GM19351 (cell line): Measurements from ENCODE around the gene TASOR2.

Experiments used
- ATAC-seq: cut with Tn5 transposase; IDR thresholded peaks from one replicate; pipeline ENCODE4 v1.9.1; 2021; ENCODE audit warnings: mild to moderate bottlenecking, moderate library complexity; ENCODE audit not compliant: unreplicated experiment

TASOR2 gene

DNA sequence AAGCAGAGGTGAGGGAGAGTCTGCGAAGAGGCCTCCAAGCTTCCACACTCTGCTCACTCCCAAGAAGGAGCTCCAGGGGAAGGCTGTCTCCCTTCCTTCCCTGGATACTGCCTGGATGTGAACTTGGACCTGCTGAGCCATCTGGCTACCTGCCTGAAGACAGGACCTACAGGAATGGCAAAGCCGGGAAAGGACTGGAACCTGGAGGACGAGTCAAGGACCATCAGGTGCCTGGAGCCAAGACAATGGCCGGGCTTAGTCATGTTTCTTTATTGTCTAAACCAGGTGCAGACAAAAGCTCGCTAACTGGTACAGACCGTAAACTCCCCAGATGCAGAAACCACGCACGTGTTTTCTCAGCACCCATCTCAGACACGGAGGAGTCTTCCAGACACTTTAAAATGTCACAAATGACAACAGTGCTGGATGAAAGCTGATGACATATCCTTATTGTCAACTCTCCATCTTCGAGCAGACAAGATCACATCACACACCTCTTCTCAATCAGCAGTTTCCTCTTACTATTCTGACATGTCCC is 30.4 kb upstream of the TASOR2 start:
- no peak for ATAC-seq

DNA sequence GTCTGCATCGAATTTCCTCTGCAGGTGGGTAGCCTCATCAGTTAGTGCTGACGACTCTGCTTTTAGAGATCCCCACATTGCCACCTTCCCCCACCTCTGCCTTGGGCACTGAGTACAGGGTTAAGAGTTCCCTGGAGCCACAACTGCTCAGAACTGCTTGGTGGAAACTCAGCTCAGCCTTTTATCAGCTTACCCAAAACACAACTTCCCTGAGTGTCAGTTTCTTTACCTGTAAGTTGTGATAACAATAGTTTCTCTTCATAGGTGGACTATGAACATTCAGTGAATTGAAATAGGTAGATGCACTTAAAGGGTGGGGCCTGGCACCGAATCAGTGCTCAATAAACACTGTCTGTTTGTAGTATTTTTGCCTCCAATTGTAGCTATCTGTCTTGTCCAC is 29.5 kb upstream of the TASOR2 start:
- ATAC-seq = no peak

DNA sequence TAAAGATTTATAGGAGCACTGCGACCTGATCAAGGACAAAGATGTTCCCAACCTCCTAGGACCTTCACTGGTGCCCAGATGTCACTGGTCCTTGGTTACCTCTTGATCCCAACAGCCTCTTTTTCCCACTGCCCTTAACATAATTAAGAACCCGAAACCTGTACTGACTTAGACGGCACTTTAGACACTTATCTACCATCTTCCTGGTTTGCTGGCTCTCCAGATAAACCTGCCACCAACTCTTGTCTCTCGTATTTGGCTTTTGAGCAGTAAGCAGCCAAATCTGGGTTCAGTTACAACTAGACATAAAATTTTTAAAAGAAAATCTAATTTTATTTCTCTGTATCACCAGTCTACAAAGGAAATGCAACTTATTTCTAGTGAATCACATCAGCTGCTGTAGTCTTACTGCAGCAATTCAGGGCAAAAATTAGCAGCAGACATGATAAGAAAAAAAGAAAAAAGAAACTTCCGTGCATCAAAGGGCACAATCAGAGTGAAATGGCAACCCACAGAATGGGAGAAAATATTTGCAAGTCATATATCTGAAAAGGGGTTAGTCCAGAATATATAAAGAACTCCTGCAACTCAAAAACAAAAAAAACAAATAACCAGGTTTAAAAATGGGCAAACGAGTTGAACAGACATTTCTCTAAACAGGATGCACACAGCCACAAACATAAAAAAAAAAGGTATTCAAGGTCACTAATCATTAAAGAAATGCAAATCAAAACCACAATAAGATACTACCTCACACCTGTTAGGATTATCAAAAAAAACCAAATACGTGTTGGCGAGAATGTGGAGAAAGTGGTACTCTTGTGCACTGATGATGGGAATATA is 27.7 kb upstream of the TASOR2 start:
- no peak for ATAC-seq

DNA sequence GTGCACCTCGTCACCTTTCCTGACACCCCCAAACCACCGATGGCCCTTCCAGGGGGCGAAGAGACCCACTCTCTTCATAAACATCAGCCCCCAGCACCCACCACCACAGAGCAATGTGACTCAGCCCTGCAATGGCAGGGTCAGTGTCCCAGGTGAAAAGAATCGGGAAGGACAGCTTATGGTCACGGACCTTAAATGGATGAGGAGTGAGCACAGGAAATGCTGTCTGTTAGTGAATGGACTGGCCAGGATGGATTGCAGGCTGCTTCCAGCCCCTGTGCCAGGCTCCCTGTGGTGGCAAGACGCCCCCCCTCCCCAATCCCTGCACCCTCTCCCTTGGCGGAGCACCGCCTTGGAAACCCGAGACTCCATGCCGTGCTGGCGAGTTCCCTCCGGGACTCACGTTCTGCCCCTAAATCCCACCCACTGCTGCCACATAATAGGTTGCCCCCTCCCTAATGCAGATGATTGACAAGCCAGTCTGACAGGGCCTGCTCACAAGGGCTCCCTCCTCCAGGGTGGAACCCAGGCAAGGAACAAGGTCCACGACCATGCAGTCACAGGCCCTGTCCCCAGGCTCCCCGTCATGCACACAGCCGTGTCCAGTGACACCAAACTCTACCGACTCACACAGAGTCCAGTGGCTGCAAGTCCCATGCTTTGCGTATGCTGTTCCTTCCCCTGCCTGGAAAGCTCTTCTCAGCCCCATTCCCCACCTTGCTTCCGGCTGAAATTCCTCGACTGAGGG is 25.6 kb upstream of the TASOR2 start:
- ATAC-seq = no peak

DNA sequence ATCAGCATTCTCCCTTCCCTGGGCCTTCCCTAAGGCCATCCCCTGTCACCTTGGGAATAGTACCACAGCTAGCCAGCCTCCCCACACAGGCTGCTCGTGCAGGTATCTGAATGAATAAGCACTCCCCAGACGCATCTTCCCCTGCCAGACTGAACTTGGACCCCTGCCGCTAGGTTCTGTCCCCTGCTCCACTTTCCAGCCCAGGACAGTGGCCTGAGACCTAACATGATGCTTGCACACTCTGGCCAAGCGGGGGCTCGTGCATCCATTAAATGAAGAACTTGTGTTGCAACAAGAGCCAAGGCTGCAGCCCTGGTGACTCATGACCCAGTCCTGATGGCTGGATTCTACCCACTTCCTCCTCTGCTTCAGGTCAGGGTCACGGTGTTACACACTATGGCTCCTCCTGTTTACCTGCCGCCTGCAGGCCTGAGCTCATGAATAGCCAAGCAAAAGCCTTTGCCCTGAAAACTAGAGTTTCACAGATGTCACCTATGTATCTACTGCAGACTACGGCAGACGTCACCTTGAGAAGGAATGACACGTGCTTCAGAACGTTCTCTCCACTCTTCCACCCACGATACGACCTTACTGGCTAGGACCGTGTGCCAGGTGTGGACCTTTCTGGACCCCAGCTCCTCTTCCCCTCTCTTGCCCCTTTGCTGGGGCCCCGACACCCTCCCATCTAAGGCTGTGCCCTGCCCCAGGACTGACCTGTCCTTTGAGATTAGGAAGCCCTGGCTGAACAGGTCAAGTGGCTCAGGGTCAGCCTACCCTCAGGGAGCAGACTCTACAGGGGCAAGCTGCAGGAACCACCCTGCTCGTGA is 24.7 kb upstream of the TASOR2 start:
- peak; percentile 83 for ATAC-seq

DNA sequence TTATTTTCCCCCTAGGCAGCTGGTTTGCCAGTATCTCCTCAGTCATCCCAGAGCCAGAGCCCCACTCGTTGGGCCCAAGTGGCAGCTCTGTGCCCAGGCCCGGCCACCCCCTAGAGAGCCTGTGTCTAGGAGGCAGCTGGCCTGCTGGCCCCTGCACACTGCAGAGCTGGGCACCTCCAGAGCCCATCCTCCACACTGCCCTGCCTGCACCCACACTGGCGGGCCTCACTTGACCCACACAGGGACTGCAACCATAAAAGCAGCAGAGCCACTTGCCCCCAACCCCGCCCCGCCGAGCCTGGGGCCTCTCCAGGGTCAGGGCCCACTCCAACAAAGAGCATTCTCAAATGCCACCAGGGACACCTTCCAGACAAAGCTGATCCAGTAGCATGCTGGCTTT is 23.6 kb upstream of the TASOR2 start:
- ATAC-seq = no peak

DNA sequence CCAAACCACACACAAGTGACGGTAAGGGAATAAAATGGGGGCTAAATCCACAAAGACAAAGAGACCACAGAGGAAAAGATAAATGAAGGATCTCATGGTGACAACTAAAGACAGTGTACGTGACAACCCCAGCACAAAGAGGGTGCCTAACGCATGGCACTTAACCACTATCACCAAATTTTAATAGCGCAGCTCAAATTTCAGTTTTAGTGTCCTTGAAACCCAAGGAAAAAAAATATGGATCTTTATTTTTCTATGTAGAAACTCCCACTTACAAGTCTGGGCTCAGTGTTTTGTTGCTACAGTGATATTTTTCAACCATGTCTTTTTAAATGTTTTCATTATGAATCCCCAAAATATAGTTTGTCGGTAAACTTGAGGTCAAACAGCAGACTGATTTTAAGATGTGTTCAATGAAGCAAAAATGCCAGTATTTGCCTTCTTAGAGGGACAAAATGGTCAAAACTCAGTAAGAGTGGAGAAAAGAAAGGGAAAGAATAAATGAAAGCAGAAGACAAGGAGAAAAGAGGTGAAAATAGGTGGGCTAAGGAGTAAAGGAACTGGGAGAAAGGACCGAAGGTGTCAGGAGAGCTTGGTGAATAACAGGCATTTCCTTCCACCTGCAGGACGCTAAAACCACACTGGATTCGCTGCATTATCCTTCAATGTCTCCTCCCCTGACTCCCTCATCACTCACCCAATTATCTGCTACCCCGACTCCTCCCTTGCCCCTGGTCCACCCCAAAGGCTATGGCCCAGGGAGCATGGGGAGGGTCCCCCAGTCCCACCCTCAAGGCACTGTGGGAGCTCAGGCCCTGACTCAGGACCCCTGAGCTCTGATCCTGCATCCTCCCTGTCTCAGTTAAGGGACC is 21.7 kb upstream of the TASOR2 start:
- ATAC-seq = no peak

DNA sequence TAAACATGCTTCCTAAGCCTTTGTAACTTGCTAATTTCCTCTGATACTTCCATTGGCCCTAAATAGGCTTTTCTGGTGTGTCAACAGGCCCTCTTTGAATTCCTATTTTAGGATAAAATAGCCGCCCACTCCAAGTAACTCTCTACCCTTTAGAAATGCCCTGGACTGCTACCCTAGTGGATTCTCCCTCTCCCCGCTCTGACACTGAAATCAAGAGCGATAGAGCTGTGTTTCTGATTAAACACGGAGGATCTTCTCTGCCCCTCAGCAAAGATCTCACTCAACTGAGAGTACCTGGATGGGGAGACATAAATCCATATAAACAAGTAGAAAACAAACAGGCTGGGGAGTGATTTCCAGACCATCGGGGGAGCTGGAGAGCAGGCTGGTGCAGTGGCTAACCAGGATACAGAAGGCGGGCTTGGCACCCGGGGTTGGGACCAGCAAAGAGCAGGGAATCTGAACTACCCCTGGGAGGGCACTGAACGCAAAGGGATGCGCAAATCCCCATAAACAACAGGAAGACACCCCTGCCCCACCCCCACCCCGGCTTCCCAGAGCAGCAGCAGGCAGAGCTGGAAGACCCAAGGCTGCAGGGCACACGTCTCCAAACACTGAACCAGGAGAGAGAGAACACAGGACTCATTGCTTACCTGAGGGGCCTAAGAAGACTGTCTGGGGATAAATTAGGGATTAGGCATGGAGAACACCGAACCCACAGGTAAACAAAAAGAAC is 20.8 kb upstream of the TASOR2 start:
- no peak for ATAC-seq

DNA sequence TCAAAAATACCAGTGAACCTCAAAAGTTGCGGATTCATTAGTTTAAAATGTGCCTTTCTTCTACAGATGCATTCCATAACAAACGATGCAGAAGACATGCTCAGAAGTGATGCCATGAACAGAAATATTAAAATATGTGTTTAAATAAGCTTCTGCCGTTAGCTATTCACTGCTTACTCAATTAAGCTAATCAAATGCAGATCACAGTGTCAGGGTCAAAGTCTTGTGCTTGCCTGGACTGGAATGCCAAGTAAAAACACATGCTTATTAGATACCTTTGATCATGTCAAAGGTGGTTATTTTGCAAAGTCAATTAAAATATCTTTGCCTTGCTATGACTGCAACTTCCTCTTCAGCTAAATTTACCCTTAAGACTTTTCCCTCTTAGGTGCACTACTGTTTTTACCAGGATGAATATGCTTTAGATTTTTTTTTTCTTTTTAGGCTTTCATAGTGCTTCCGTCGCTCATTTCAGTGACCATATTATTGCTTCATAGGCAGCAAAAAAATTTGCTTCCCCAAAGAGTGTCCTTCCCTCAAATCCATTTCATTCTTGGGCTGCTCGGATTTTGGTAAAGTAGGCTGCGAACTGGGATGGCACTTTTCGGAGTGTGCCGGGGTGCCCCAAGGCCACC is 19.1 kb upstream of the TASOR2 start:
- ATAC-seq = peak; percentile 16

DNA sequence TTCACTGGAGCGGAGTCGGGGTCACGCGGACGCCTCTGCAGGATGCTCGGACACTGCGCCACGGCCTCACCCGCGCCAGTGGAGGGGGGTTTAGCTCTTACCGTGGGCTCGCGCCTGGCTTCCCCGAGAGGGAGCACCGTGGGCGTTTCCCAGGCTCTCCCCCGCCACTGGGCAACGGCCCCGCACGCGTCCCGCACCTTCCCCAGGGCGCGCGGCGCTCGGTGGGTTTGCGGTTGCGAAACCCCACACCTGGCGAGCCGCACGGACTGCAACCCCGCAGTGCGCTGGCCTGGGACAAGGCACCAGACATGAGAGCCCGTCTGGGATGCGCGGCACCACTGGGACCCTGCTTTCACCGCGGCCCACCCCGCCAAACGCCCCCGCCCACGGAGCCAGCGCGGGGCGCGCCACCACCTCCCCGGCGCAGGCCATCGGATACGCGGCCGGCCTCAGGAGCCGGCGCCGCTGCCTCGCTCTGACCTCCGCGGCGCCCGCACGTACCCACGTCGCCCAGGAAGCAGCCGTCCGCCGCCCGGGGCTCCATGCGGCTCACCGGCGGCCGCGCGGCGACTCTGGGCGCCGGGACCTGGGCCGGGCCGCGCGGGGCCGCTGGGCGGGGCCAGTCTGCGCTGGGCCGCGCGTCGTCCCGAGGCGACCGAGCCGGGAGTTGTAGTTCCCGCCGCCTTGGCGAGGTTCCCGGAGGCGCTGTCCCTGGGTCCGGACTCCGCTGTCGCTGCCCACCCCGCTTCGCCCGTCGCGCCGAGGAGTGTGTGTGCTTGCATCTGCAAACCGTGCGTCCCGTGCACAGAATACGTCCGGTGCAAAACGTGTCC is 18.4 kb upstream of the TASOR2 start, which contains the start of gene ASB13:
Gene ASB13, minus strand, starts transcription at position 588 of the 833 bp plus-strand sequence. Its CDS starts 44 bp downstream, at position 544.
- ATAC-seq = peak; percentile 73

DNA sequence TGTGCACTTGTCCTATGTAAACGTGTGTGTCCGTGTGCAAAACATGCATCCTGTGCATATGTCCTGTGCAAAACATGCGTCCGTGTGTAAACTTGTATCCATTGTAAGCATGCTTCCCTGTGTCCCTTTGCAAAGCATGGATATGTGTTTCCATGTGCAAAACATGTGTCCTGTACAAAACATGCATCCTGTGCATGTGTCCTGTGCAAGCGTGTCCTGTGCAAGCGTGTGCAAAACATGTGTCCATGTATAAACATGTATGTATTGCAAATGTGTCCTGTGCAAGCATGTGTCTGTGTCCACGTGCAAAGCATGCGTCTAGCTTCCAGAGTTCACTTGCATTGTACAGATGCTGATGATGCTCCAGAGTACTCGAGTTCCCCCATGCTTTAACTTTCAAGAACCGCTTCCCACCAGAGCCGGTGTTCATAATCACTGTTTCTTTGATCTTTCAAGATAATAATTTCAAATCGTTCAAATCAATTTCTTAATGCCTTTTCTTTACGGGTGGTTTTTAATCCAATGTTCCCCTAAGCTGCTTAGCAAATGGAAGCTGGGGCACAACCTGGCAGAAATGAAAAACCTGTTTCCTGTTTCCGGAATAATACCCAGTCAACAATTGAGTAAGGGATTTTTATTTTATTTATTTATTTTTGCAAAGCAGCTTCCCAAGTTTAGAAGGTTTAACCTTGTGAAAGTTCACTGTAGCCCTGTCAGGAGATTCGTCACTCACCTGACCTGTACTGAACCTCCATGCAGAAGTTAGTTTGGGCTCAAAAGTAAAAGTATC is 17.6 kb upstream of the TASOR2 start:
- ATAC-seq = no peak

DNA sequence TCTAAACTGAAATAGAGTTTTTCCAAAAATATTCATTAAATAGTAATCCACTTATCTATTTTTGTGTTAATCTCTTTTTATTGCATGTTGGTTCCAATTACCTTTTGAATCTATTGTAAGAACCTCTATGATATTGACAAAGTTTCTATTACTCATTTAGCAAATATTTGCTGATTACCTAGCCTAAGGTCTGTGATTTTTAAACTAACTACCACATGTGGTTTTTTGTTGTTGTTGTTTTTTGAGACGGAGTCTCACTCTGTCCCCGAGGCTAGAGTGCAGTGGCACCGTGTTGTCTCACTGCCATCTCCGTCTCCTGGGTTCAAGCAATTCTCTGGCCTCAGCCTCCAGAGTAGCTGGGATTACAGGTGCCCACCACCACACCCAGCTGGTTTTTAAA is 16.2 kb upstream of the TASOR2 start:
- ATAC-seq = no peak

DNA sequence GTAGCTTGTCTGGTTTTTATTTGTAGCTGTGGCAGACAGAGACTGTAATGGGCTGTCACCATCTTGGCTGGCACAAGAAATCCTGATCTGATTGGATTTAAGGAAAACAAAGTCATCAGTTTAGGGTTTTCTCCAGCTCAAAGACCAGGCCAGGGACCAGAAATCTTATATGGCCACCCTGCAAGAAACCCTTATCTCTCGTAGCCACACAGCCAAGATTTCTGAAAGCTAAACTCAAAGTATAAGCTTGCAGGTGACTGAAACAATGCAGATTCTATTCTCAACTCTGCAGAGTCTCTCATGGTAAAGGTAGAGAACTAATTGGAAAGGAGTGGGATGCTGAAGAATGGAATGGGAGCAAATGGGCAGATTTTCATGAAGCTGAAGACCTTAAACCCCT is 15.0 kb upstream of the TASOR2 start:
- no peak for ATAC-seq

DNA sequence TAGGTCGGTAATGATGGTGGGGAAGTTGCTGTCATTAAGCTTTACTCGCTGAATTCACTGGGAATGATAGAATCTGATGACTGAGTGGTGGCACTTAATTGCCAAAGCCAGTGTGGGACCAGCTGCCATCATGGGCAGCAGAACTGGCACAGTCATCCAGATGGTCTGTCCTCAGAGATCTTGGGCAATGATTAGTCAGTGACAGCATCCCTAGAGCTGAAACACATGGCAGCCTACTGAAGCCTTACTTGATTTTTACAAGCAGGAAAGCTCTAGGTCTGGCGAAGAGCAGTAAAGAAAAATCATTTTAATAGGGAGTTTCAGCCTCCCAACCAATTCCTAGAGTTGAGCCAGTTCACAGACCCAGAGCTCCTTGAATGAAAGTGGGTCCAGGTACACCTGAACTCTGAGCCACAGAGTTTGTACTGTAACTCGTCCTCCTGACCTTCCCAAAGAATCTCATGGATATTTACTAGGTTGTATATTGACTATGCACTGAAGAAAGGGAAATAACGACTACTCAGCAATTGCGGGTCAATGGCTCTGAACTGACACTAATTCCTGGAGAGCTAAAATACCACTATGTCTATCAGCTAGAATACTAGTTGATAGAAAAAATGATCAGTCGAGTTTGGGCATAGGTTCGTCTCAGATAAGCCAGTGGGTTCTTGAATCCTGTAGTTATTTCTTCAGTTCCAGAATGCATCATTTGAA is 13.8 kb upstream of the TASOR2 start:
- ATAC-seq = no peak

DNA sequence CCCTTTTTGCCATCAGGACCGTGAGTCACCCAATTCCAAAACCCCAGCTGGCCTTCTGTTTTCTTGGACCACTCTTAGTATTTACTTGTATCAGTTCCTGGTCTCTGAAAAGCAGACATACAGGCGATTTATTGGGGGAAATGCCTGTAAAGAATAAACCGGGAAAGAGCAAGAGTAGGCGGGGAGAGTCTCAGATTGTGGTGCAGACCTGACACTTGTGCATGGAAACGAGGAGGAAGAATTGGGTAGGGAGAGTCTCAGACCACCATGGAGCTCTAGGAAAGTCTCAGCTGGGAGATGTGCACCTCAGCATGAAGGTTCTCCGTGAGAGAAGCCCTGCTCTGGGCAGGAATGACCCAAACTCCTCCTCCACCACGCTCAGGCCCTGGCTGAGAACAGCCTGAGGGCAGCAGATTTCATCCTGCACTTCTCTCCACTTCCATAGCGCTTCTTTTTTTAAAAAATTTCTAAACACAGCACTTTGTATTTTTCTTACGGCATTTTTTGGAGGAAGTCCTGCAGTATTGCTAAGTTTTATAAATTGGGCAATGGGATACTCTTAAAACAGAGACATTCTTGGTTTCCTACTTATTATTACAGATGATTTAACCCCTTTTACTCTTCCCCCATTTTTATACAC is 6.1 kb upstream of the TASOR2 start:
- no peak for ATAC-seq

DNA sequence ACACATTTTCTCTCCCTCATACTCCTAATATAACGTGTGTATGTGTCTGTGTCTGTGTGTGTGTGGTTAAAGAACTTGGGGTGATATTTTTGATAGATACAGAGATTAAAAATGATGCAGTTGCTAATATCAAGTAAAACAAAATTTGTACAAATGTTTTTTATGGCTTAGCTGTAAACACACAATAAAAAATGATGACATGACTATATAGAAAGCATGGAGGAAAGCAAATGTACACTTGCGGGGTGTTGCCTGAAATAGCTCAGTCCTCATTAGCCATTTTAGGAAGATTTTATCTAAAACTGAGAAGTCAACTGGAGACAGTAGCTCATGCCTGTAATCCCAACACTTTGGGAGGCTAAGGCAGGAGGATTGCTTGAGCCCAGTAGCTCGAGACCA is 5.6 kb upstream of the TASOR2 start:
- no peak for ATAC-seq
